Sigmoid colon (tissue), 4 donors: ENCODE measurements around the gene KRTAP4-7.

ENCODE experiments used
- EP300 ChIP-seq, 4 donors: sonication (generic); formaldehyde crosslinking; IDR thresholded peaks; one replicate each; pipeline ENCODE4 v1.6.1; 2017; ENCODE audit warnings: antibody characterized with exemption in 4 of 4
- POLR2A ChIP-seq, 2 donors: fragments of 450-650 bp; IDR thresholded peaks; one replicate each; pipeline ENCODE4 v1.6.1; 2016; ENCODE audit warnings: antibody characterized with exemption in 2 of 2, mild to moderate bottlenecking in 2 of 2, moderate library complexity in 2 of 2
- POLR2AphosphoS5 ChIP-seq, 4 donors: sonication (generic); formaldehyde crosslinking; IDR thresholded peaks; one replicate each; pipeline ENCODE4 v1.6.1; 2017; ENCODE audit warnings: antibody characterized with exemption in 4 of 4
- TF ChIP-seq, protein P1 (sequence below), 4 experiments: fragments of 450-650 bp in 3 of 4; fragments of 200-600 bp in 1 of 4; IDR thresholded peaks; one replicate each; pipeline ENCODE4 v1.5.1; 2016 to 2019; ENCODE audit warnings: antibody characterized with exemption in 4 of 4, mild to moderate bottlenecking in 3 of 4, moderate library complexity in 2 of 4

DNA sequence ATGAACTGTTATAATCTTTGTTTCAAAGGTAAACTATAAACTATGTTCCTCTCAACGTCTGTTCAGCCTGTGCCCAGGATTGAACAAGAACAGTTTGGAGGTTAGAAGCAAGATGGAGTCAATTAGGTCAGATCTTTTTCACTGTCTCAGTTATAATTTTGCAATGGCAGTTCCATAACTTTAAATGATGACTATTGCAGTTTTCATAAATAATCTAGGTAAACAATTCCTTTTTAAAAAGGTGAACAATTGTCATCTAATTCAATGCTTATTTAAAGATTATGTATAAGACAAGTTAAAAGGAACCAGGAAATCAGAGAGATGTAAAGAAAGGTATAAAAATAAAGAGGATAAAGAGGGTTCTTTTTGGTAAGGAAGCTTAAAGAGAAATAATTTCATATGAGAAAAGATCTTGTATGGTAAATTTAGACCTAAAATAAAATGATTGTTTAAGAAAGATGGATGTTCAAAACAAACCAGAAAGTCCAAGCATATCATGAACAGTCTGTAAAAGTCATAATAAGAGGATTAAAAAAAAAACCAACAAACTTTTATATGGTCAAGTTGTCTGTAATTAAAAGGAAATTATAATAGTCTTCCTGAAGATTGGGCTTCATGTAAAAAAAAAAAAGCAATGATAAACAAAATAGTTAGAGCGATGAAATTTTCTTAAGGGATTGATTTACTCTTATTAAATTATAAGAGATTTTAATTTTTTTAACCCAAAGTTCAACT, 27.4 kb downstream of the KRTAP4-7 start:
- TF ChIP-seq POLR2A (IDR thresholded peaks at IDR 0.05) = no peak
- no peak for TF ChIP-seq POLR2AphosphoS5 (IDR thresholded peaks at IDR 0.05)
- TF ChIP-seq, protein P1, sequence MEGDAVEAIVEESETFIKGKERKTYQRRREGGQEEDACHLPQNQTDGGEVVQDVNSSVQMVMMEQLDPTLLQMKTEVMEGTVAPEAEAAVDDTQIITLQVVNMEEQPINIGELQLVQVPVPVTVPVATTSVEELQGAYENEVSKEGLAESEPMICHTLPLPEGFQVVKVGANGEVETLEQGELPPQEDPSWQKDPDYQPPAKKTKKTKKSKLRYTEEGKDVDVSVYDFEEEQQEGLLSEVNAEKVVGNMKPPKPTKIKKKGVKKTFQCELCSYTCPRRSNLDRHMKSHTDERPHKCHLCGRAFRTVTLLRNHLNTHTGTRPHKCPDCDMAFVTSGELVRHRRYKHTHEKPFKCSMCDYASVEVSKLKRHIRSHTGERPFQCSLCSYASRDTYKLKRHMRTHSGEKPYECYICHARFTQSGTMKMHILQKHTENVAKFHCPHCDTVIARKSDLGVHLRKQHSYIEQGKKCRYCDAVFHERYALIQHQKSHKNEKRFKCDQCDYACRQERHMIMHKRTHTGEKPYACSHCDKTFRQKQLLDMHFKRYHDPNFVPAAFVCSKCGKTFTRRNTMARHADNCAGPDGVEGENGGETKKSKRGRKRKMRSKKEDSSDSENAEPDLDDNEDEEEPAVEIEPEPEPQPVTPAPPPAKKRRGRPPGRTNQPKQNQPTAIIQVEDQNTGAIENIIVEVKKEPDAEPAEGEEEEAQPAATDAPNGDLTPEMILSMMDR (IDR thresholded peaks at IDR 0.05) = no peak
- TF ChIP-seq EP300 (IDR thresholded peaks at IDR 0.05) = no peak
